ENCODE measurements around the gene ULBP1. TPM values are rescaled to one million over a fixed set of nuclear protein-coding genes. Genes with fewer than 3 reads are reported as not detected.

ULBP1 gene
- total RNA-seq, 1 experiment from 2014 or later, result 1.6 TPM

DNA sequence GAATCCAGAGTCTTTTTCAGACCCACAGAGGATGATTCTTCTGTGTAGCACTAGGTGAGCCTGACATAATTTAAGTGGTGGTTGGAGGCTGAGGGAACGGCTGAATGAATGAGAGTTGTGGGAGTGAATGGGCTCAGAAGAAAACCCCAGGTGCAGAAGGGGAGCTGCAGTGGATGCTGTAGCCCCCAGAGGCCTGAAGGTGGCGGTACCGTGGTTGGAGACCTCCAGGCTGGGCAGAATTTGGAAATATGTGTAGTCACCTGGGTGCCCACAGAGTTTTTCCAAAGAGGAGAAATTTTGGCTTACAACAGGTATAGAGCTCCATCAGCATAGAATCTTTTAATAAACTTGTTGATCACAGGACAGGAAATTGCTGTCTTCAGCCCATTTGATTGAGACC is 34.3 kb upstream of the ULBP1 start:
- H3K18ac ChIP-seq (ENCODE audit: insufficient read length, low read depth, low read length), result no peak overlapping the region
- Mint-ChIP-seq H3K27me3 (ENCODE audit: low read depth) (peaks cover 92% of the 10 kb centered on the region), H3K9me3 (no peaks in the 10 kb centered on the region), H3K4me3 (no peak overlapping the region), H3K27ac (no peak overlapping the region), H3K4me1 (peaks cover 4 to 5% of the 10 kb centered on the region in 2 experiments), H3K36me3 (ENCODE audit: insufficient read depth in 1 of 3, low read depth in 3 of 3) (no peaks in the 10 kb centered on the region)
- H2BK120ac ChIP-seq (ENCODE audit: low read depth, low read length, poor library complexity, severe bottlenecking), result no peak overlapping the region
- H4K91ac ChIP-seq (ENCODE audit: insufficient read length, low read depth, low read length), result no peak overlapping the region
- no peak overlapping the region for H2BK20ac ChIP-seq (ENCODE audit: low read depth, low read length, poor library complexity, severe bottlenecking)
- H3K14ac ChIP-seq (ENCODE audit: insufficient read depth, low read length), result no peak overlapping the region
- H3K79me2 ChIP-seq (ENCODE audit: insufficient read depth, low read length), result no peaks in the 10 kb centered on the region
- no peaks in the 10 kb centered on the region for H3K79me1 ChIP-seq (ENCODE audit: insufficient read depth, low read depth, low read length, poor library complexity, severe bottlenecking)
- no peak overlapping the region for H4K8ac ChIP-seq (replicated peaks; ENCODE audit: insufficient read length, low read depth, low read length)
- H3K9ac ChIP-seq (ENCODE audit: extremely low read depth, insufficient read length, low read length), result no peak overlapping the region
- no peaks in the 10 kb centered on the region for H4K20me1 ChIP-seq (ENCODE audit: control insufficient read depth, insufficient read depth, insufficient read length)
- H3K9me3 ChIP-seq (ENCODE audit: control insufficient read depth, low read depth, low read length), result no peaks in the 10 kb centered on the region
- H3K23me2 ChIP-seq (ENCODE audit: insufficient read length, low read depth, low read length, poor library complexity, severe bottlenecking), result peaks cover 8% of the 10 kb centered on the region
- H2BK5ac ChIP-seq (ENCODE audit: insufficient read length, low read length), result no peak overlapping the region
- no peak overlapping the region for H3K4me2 ChIP-seq (ENCODE audit: insufficient read depth, insufficient read length, low read length)
- no peak overlapping the region for H4K5ac ChIP-seq (ENCODE audit: insufficient read length, low read depth, low read length)
- H2AK5ac ChIP-seq (ENCODE audit: insufficient read length, low read length), result no peak overlapping the region
- peaks cover 15% of the 10 kb centered on the region for H3K27me3 ChIP-seq (ENCODE audit: insufficient read depth, low read length)
- H2AFZ ChIP-seq (ENCODE audit: low read length), result no peak overlapping the region
- H3K4ac ChIP-seq (ENCODE audit: low read depth, low read length), result no peak overlapping the region
- no CpG with 5 or more reads among the region's 3 CpGs for WGBS (ENCODE audit: extremely low coverage, insufficient read length, low lambda C conversion rate)
- H3K56ac ChIP-seq (ENCODE audit: insufficient read length, low read depth, low read length), result no peak overlapping the region
- H2BK12ac ChIP-seq (ENCODE audit: insufficient read length, low read depth, low read length), result no peak overlapping the region
- H3K23ac ChIP-seq (ENCODE audit: insufficient read length, low read depth, low read length), result no peak overlapping the region
- no peak overlapping the region for H3T11ph ChIP-seq (ENCODE audit: low read length)
- H3K27ac ChIP-seq (ENCODE audit: insufficient read length, low read depth, low read length), result no peak overlapping the region
- no peak for DNase-seq
- H3K4me1 ChIP-seq (ENCODE audit: insufficient read depth, low read length), result no peaks in the 10 kb centered on the region
- H2BK15ac ChIP-seq (ENCODE audit: low read depth, low read length), result no peak overlapping the region
- TF ChIP-seq, protein P1, sequence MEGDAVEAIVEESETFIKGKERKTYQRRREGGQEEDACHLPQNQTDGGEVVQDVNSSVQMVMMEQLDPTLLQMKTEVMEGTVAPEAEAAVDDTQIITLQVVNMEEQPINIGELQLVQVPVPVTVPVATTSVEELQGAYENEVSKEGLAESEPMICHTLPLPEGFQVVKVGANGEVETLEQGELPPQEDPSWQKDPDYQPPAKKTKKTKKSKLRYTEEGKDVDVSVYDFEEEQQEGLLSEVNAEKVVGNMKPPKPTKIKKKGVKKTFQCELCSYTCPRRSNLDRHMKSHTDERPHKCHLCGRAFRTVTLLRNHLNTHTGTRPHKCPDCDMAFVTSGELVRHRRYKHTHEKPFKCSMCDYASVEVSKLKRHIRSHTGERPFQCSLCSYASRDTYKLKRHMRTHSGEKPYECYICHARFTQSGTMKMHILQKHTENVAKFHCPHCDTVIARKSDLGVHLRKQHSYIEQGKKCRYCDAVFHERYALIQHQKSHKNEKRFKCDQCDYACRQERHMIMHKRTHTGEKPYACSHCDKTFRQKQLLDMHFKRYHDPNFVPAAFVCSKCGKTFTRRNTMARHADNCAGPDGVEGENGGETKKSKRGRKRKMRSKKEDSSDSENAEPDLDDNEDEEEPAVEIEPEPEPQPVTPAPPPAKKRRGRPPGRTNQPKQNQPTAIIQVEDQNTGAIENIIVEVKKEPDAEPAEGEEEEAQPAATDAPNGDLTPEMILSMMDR (conservative IDR thresholded peaks at IDR 0.05), result peak; percentile 81

All from H9 (cell line).